NCI-H146 treated with DMSO at 0.1 percent for 48 hours (cell line): ENCODE measurements around the gene APBA3.

Experiments used
- DNase-seq: peaks from one replicate; lab custom pipeline; 2025; ENCODE audit not compliant: unreplicated experiment; lab: John Stamatoyannopoulos, UW

The APBA3 gene, protein sequence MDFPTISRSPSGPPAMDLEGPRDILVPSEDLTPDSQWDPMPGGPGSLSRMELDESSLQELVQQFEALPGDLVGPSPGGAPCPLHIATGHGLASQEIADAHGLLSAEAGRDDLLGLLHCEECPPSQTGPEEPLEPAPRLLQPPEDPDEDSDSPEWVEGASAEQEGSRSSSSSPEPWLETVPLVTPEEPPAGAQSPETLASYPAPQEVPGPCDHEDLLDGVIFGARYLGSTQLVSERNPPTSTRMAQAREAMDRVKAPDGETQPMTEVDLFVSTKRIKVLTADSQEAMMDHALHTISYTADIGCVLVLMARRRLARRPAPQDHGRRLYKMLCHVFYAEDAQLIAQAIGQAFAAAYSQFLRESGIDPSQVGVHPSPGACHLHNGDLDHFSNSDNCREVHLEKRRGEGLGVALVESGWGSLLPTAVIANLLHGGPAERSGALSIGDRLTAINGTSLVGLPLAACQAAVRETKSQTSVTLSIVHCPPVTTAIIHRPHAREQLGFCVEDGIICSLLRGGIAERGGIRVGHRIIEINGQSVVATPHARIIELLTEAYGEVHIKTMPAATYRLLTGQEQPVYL

DNA sequence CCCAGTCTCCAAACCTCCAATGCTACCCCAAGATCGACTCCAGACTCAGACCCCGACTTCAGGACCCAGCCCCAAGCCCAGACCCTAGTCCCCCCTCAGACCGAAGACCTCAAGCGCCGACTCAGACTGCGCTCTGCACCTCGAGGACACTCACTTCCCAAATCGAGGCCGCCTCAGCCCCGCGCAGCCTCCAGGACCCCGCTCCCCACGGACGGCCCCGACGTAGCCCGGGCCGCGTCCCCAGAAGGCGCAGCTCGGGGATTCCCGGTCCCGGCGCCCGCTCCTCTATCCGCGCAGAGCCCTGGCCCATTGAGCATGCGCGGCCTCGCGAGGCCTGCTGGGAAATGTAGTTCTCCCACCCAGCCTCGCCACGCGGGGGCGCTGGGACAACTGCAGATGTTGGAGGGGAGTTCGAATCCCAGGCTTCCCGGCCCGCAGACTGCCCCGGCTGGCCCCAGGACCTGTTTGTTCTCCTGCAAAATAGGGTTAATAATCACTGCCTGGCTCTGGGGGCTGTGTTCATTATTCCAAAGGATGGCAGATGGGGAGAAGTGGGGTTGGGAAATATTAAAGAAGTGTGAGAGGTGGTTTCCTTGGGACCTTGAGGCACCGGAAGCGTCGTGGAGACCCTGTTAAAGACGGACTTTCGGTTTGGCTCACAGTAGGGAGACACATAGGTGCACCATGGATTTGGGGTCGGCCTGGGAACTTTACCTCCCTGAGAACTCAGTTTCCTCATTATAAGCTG lies at the start of gene APBA3:
APBA3 (minus strand) TSS at position 311 of the 748 bp plus-strand sequence. CDS start 1,428 bp downstream, outside the sequence.
- DNase-seq, result peak; percentile 55

- no peak for DNase-seq
These were observed 49.3 kb upstream of the APBA3 start for GRCh38 chr19:3810708-3811355.

- no peak for DNase-seq
These were observed 48.6 kb upstream of the APBA3 start for GRCh38 chr19:3809881-3810707.

DNA sequence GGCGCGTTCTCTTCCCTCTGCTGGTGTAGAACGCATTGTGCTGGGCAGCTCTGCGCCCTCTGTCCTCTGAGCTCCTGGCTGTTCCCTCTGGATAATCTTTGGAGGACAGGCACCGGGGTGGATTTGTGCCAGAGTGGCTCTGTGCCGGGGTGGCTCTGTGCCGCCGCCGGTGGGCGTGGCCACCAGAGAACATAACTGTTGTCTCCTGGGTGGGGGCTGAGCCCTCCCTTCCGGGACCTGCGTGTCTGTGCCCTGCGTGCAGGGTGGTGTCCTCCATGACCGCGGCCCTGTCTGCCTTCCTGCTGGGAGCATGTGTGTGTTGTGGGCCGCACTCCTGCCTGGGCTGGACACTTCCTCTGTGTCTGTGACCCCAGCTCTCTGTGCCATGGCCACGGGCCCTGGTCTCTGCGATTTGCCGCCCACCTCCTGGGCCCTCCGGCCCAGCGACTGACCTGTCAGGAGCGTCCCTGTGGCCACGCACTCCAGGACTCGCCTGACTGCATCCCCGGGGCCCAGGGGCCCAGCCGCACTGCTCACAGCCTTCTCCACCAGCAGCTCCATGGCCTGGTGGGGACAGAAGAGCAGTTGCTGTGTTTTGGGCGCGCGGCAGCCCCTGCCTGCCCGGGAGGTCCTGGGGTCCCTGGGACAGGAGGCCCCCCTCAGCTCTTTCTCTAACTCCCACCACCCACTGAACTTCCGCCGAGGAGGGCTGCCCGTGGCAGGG lies 47.1 kb upstream of the APBA3 start:
- DNase-seq, result no peak

DNA sequence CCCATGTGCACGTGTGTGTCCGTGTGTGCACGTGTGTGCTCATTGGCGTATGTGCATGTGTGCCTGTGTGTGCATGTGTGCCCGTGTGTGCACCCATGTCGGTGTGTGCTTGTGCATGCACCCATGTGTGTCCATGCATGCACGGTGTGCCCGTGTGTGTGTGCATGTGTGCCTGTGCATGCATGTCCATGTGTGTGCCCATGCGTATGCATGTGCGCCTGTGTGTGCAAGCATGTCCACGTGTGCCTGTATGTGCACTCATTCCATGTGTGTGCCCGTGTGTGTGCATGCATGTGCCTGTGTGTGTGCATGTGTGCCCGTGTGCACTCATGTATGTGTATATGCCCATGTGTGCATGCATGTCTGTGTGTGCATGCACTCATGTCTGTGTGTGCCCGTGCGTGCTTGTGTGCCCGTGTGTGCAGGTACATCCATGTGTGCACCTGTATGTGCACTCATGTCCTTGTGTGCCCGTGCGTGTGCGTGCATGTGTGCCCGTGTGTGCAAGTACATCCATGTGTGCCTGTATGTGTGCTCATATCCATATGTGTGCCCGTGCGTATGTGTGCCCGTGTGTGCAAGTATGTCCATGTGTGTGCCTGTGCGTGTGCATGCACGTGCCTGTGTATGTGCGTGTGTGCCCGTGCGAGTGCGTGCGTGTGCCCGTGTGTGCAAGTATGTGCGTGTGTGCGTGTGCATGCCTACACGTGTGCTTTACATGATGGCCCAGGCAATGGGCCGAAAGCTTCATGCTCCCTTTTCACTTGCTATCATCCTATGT lies 46.3 kb upstream of the APBA3 start:
- no peak for DNase-seq

- DNase-seq, result no peak
These were observed 45.6 kb upstream of the APBA3 start for GRCh38 chr19:3807131-3807480.

- DNase-seq, result no peak
These were observed 44.4 kb upstream of the APBA3 start for GRCh38 chr19:3805859-3806258.

- DNase-seq, result no peak
These were observed 42.9 kb upstream of the APBA3 start for GRCh38 chr19:3804429-3804828.

GRCh38 chr19:3803986-3804385 lies 42.5 kb upstream of the APBA3 start:
- DNase-seq, result no peak

DNA sequence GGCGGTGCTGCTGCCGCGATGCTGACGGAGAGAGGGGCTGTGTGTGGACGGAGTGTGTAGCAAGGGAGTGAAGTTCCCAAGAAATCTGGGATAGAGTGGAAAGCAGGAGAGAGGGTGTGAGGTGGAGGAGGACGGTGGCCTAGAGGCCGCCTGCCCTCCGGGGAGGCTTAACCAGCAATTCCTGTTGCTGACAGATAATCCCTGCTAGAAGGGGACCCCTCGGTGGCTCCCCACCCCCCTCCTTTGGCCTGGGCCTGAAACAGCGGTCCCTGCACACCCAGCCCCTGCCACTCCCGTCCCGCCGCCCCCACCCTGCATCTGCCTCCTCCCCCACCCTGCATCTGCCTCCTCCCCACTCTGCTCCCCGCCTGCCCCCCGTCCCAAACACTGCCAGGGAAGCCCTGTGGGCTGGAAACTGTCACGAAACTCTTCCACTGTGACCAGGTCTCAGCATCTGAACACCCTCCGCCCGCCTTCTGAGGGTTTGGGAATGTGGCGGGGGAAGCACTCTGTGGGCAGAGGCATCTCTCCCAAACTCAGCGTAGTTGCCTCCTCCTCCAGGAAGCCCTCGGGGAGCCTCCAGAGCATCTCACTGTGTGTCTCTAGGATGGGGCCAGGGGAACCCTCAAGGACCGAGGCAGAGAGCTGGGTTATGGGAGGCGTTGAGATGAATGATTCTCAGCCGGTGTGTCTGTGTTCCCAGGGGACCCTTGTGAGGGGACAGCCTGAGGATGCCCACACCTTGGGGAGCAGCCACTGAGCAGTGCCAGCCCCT lies 41.8 kb upstream of the APBA3 start:
- no peak for DNase-seq

GRCh38 chr19:3801412-3802096 lies 40.1 kb upstream of the APBA3 start:
- no peak for DNase-seq

- DNase-seq, result no peak
These were observed 39.5 kb upstream of the APBA3 start for GRCh38 chr19:3800996-3801395.

DNA sequence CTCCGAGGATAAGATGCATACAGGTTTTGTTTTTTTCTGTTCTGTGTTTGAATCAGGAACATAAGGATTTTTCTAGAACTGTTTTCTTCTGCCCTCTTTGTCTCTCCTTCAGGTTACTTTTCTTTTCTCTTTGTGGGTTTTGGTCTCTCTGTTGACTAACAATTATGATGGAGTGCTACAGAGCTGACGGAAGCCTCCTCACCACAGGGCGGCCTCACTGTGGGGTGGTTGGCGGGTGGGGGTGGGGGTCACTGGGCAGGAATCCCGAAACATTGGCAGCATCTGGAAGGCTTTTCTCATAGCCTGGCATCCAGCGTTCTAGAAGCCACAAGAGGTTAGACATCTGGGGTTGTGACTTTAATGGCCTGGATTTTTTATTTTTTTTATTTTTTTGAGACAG lies 36.6 kb upstream of the APBA3 start:
- DNase-seq, result no peak

GRCh38 chr19:3796358-3796757 lies 34.9 kb upstream of the APBA3 start:
- DNase-seq, result no peak

DNA sequence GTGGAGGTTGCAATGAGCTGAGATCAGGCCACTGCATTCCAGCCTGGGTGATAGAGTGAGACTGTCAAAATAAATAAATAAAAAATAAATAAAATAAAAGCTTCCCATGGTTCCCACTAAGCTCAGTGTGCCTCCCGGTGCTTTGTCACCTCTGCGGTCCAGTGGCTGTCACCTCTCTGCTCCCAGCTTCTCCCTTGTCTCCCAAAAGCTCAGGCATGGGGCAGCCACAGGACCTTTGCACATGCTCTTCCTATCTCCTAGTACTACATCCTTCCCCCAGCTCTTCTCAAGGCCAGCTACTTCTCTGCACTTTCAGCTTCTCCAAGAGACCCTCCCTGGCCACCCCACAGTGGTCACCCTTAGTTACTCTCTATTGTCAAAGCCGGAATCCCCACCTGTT lies 32.3 kb upstream of the APBA3 start:
- DNase-seq, result no peak

GRCh38 chr19:3792114-3792513 lies 30.6 kb upstream of the APBA3 start:
- no peak for DNase-seq

GRCh38 chr19:3790941-3791340 lies 29.4 kb upstream of the APBA3 start:
- DNase-seq, result no peak

DNA sequence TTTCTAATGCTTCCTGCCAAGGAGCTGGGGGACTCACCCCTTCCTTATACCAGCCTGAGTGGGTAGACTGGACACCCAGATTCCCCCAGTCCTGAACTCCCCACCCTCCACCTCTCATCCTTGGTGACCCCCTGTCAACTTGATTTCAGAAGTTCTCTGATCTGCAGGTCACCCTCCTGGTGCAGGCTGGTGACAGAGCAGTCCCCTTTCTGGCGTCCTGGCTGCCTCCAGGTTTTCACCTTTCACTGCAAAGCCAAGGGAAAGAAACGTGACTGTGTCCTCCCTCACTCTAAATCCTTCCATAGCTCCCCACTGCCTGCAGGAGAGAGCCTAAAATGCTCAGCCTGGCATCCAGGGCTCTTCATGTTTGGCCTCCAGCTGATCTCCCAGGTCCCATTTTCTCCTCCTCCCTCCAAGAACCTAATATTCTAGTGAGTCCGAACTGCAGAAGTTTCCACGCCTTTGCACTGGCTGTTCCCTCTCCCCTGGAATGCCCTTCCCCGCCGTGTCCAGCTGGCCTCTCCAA lies 28.8 kb upstream of the APBA3 start:
- no peak for DNase-seq
